ENCODE results near the gene BICRAL. TPM values are rescaled to one million over a fixed set of nuclear protein-coding genes. Genes with fewer than 3 reads are reported as not detected.
"Not testable (repeated sequence)": the region's sequence is repeated elsewhere in the genome, so short reads cannot be mapped to it uniquely, and the experiment has no call there.

BICRAL gene
- total and polyA plus RNA-seq, 2 donors, result 6.4 to 6.7 TPM

DNA sequence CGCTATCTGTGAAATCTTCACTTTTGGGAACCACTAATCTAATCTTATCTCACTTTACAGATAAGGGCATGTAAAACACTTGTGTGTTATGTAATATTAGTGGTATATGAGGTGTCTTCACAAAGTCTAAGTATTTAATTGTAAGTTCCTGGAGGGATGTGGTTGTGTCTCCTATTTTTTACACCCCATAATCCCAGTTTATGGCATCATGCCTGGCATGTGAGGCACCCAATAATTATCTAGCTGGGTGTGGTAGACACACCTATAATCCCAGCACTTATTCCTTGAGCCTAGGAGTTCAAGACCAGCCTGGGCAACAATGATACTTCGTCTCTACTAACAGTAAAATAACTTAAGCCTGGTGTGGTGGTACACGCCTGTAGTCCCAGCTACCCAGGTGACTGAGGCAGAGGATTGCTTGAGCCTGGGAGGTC is 19.4 kb upstream of the BICRAL start:
- Histone ChIP-seq H3K9me3 (ENCODE audit: control insufficient read depth in 2 of 2, insufficient read depth in 1 of 2, low read length in 1 of 2) (no peaks in the 10 kb centered on the region), H3K27me3 (ENCODE audit: control insufficient read depth in 2 of 2, insufficient read depth in 1 of 2, low read length in 1 of 2) (no peaks in the 10 kb centered on the region), H3K4me3 (ENCODE audit: low read length in 2 of 2) (no peak overlapping the region), H3K27ac (ENCODE audit: low read depth in 1 of 2, low read length in 1 of 2) (no peak overlapping the region), H3K36me3 (ENCODE audit: control insufficient read depth in 2 of 2, insufficient read depth in 2 of 2, low read length in 1 of 2) (no peaks in the 10 kb centered on the region), H3K4me1 (ENCODE audit: control insufficient read depth in 2 of 2, insufficient read depth in 2 of 2, low read length in 2 of 2) (peaks cover 0 to 3% of the 10 kb centered on the region in 2 donors)
- 98% methylated on average over 3 of the region's 3 CpGs for WGBS
- DNase-seq (ENCODE audit: low read depth in 6 of 9, low spot score in 9 of 9), result no peak

DNA sequence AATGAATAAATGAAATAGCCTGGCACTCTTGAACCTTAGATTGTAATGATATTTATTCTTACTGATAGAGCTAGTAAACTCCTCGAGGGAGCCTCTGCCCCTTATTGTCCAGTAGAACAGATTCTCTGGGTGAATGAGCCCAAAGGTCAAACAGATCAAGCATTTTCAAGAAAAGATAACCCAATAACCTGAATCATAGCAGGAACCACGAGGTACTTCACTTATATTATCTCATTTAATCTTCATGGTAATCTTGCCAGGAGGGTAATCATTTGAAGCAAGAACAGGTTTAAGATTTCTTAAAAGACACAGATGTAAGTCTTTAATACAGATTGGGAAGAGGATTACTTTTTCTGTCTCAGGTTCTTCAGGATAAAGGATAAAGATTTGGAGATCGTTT is 18.9 kb upstream of the BICRAL start:
- H3K9me3 ChIP-seq (ENCODE audit: control insufficient read depth in 2 of 2, insufficient read depth in 1 of 2, low read length in 1 of 2), result no peaks in the 10 kb centered on the region
- WGBS, result 95% methylated on average over 3 of the region's 3 CpGs
- no peaks in the 10 kb centered on the region for H3K36me3 ChIP-seq (ENCODE audit: control insufficient read depth in 2 of 2, insufficient read depth in 2 of 2, low read length in 1 of 2)
- no peak for DNase-seq (ENCODE audit: low read depth in 6 of 9, low spot score in 9 of 9)
- H3K27me3 ChIP-seq (ENCODE audit: control insufficient read depth in 2 of 2, insufficient read depth in 1 of 2, low read length in 1 of 2), result no peaks in the 10 kb centered on the region
- no peak overlapping the region for H3K27ac ChIP-seq (ENCODE audit: low read depth in 1 of 2, low read length in 1 of 2)
- H3K4me3 ChIP-seq (ENCODE audit: low read length in 2 of 2), result no peak overlapping the region
- H3K4me1 ChIP-seq (ENCODE audit: control insufficient read depth in 2 of 2, insufficient read depth in 2 of 2, low read length in 2 of 2), result peaks cover 0 to under 1% of the 10 kb centered on the region in 2 donors

DNA sequence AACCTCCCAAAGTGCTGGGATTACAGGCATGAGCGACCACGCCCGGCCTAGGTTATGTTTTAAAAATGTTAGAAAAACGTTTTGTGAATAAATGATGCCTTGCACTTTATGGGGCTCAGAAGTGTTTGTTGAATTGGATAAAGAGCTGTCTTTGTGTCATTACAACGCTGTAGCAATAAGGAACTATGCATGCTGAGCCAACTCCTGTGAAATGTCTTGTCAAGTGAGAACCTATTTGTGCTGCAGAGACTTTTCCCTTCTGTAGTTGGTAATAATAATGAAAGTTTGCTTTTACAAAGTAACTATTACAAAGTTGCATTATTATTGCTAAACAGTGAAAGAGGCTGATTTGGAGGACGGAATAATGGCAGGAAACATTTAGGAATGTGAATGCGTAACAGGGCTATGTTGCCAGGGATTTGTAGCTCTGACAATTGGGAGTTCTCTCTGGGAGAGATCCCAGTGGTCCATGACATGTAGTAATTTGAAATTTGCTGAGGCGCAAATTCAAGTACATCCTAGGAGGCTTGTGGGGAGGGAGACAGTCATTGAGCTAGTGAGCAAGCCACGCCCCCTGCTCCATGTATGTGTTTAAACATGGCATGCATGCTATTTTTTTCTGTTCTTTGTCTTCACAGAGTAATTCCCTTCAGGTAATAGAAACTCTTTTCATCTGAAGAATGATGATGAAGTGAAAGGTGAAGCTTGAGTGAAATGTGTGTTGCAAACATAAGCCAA is 16.8 kb upstream of the BICRAL start:
- no peak for DNase-seq (ENCODE audit: low read depth in 6 of 9, low spot score in 9 of 9)
- 93% methylated on average over 9 of the region's 9 CpGs for WGBS
- Histone ChIP-seq H3K4me3 (ENCODE audit: low read length in 2 of 2) (no peak overlapping the region), H3K36me3 (ENCODE audit: control insufficient read depth in 2 of 2, insufficient read depth in 2 of 2, low read length in 1 of 2) (no peaks in the 10 kb centered on the region), H3K4me1 (ENCODE audit: control insufficient read depth in 2 of 2, insufficient read depth in 2 of 2, low read length in 2 of 2) (peaks cover 0 to 4% of the 10 kb centered on the region in 2 donors), H3K9me3 (ENCODE audit: control insufficient read depth in 2 of 2, insufficient read depth in 1 of 2, low read length in 1 of 2) (peaks cover 0 to 4% of the 10 kb centered on the region in 2 donors), H3K27me3 (ENCODE audit: control insufficient read depth in 2 of 2, insufficient read depth in 1 of 2, low read length in 1 of 2) (peaks cover 0 to 6% of the 10 kb centered on the region in 2 donors), H3K27ac (ENCODE audit: low read depth in 1 of 2, low read length in 1 of 2) (no peak overlapping the region)

DNA sequence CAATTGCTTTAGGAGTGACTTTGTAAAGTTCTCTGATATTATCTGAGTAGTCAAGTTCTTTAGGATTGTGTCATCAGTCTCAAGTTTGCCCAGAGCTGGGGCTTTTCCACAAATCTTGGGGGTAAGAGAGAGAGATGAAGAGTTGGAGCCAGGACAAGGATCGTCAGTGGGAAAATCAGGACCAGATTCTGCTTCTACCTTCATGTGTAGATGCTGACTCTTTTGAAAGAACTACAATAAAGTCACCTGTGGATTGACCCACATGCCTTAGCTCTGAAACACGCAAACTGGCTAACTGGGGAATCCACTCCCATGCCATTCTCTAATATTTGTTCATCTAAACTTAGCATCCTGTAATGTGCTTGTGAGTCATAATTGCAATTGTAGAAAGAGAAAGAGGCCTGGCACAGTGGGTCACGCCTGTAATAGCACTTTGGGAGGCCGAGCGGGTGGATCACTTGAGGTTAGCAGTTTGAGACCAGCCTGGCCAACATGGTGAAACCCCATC is 15.6 kb upstream of the BICRAL start:
- no peaks in the 10 kb centered on the region for H3K36me3 ChIP-seq (ENCODE audit: control insufficient read depth in 2 of 2, insufficient read depth in 2 of 2, low read length in 1 of 2)
- H3K4me1 ChIP-seq (ENCODE audit: control insufficient read depth in 2 of 2, insufficient read depth in 2 of 2, low read length in 2 of 2), result peaks cover 6 to 14% of the 10 kb centered on the region in 2 donors
- WGBS, result 99% methylated on average over 5 of the region's 5 CpGs
- H3K4me3 ChIP-seq (ENCODE audit: low read length in 2 of 2), result no peak overlapping the region
- H3K27me3 ChIP-seq (ENCODE audit: control insufficient read depth in 2 of 2, insufficient read depth in 1 of 2, low read length in 1 of 2), result peaks cover 0 to 6% of the 10 kb centered on the region in 2 donors
- H3K9me3 ChIP-seq (ENCODE audit: control insufficient read depth in 2 of 2, insufficient read depth in 1 of 2, low read length in 1 of 2), result peaks cover 0 to 8% of the 10 kb centered on the region in 2 donors
- no peak overlapping the region for H3K27ac ChIP-seq (ENCODE audit: low read depth in 1 of 2, low read length in 1 of 2)
- no peak for DNase-seq (ENCODE audit: low read depth in 6 of 9, low spot score in 9 of 9)

DNA sequence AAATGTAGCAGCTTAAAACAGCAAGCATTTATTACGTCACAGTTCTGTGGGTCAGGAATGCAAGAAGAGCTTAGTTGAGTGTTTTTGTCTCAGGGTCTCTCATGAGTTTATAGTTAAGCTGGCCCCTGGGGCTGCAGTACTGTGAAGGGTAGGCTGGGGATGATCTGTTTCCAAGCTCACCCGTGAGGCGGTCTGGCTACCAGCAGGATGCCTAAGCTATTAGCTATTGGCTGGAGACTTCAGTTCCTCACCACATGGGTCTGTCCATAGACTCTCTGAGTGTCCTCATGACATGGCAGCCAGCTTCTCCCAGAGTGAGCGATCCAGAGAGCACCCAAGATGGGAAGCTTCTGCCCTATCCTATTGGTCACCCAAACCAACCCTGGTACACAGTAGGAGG is 12.8 kb upstream of the BICRAL start:
- Histone ChIP-seq H3K4me1 (ENCODE audit: control insufficient read depth in 2 of 2, insufficient read depth in 2 of 2, low read length in 2 of 2) (peaks cover 11 to 29% of the 10 kb centered on the region in 2 donors), H3K27me3 (ENCODE audit: control insufficient read depth in 2 of 2, insufficient read depth in 1 of 2, low read length in 1 of 2) (peaks cover 6 to 18% of the 10 kb centered on the region in 2 donors), H3K4me3 (ENCODE audit: low read length in 2 of 2) (no peak overlapping the region), H3K9me3 (ENCODE audit: control insufficient read depth in 2 of 2, insufficient read depth in 1 of 2, low read length in 1 of 2) (peaks cover 0 to 8% of the 10 kb centered on the region in 2 donors), H3K36me3 (ENCODE audit: control insufficient read depth in 2 of 2, insufficient read depth in 2 of 2, low read length in 1 of 2) (no peaks in the 10 kb centered on the region), H3K27ac (ENCODE audit: low read depth in 1 of 2, low read length in 1 of 2) (no peak overlapping the region)
- WGBS, result 97% methylated on average over 4 of the region's 4 CpGs
- DNase-seq (ENCODE audit: low read depth in 6 of 9, low spot score in 9 of 9), result no peak

DNA sequence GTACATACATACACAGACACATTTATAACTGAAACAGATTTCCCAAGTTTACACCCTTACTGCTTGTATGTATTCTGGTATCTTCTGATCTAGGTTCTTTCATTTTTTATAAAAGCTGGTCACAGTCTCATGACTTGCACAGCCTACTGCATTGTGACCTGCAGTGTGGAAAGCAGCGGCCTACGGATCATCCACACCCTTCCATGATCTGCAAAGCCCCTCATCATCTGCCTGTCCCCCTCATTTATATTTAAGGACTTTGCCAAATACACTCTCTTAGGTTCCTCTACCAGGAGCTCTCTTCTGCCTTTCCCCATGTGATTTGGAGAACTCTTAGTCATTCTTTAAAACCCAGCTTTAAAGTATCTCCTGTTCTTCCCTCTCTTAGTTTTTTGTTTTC is 12.0 kb upstream of the BICRAL start:
- H3K4me1 ChIP-seq (ENCODE audit: control insufficient read depth in 2 of 2, insufficient read depth in 2 of 2, low read length in 2 of 2), result peaks cover 12 to 32% of the 10 kb centered on the region in 2 donors
- no peak overlapping the region for H3K4me3 ChIP-seq (ENCODE audit: low read length in 2 of 2)
- H3K27ac ChIP-seq (ENCODE audit: low read depth in 1 of 2, low read length in 1 of 2), result no peak overlapping the region
- no peaks in the 10 kb centered on the region for H3K36me3 ChIP-seq (ENCODE audit: control insufficient read depth in 2 of 2, insufficient read depth in 2 of 2, low read length in 1 of 2)
- 97% methylated on average over 2 of the region's 2 CpGs for WGBS
- peaks cover 6 to 18% of the 10 kb centered on the region in 2 donors for H3K27me3 ChIP-seq (ENCODE audit: control insufficient read depth in 2 of 2, insufficient read depth in 1 of 2, low read length in 1 of 2)
- peaks cover 0 to 8% of the 10 kb centered on the region in 2 donors for H3K9me3 ChIP-seq (ENCODE audit: control insufficient read depth in 2 of 2, insufficient read depth in 1 of 2, low read length in 1 of 2)
- no peak for DNase-seq (ENCODE audit: low read depth in 6 of 9, low spot score in 9 of 9)

DNA sequence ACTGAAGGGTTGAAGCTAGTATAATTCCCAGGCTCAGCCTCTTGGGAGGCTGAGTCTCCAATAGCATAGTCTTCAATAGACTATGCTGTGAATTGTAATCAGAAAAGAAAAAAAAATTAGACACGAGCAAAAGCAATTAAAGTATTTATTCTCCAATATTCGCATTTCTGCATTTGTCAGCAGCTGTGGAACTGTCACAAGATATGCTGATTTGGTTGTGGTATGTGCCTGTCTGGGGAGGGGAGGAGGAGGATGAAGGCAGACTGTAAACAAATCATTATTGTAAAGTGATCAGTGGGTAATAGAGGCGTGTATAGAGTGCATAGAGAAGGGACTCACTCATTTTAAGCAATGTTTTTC is 10.1 kb upstream of the BICRAL start:
- Histone ChIP-seq H3K4me3 (ENCODE audit: low read length in 2 of 2) (peak overlapping the region in 1 of 2 donors; percentile 39), H3K9me3 (ENCODE audit: control insufficient read depth in 2 of 2, insufficient read depth in 1 of 2, low read length in 1 of 2) (peaks cover 0 to 8% of the 10 kb centered on the region in 2 donors)
- 48% methylated on average over 3 of the region's 3 CpGs for WGBS

DNA sequence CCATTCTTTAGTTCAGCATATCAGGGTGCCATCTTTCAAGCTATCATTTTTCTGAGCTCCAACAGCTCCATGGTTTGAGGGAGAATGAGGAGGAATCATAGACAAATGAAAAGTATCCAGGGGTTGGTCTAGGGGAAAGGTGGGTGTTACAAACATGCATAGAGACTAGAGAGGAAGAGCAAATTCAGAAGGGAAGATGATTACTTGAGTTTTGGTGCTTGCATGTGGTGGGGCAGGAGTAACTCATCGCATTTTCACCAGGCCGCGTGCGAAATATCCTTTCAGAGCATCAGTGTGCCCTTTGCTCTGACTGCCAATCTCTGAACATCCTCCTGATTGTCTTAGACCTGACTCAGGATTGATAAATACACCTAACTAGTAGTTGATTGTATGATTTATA is 7.7 kb upstream of the BICRAL start:
- Histone ChIP-seq H3K27me3 (ENCODE audit: control insufficient read depth in 2 of 2, insufficient read depth in 1 of 2, low read length in 1 of 2) (peaks cover 6 to 15% of the 10 kb centered on the region in 2 donors), H3K4me3 (ENCODE audit: low read length in 2 of 2) (no peak overlapping the region), H3K4me1 (ENCODE audit: control insufficient read depth in 2 of 2, insufficient read depth in 2 of 2, low read length in 2 of 2) (peaks cover 12 to 37% of the 10 kb centered on the region in 2 donors), H3K36me3 (ENCODE audit: control insufficient read depth in 2 of 2, insufficient read depth in 2 of 2, low read length in 1 of 2) (no peaks in the 10 kb centered on the region), H3K27ac (ENCODE audit: low read depth in 1 of 2, low read length in 1 of 2) (peak overlapping the region in 1 of 2 donors; percentile 25), H3K9me3 (ENCODE audit: control insufficient read depth in 2 of 2, insufficient read depth in 1 of 2, low read length in 1 of 2) (peaks cover 0 to 5% of the 10 kb centered on the region in 2 donors)
- WGBS, result 90% methylated on average over 4 of the region's 4 CpGs
- no peak for DNase-seq (ENCODE audit: low read depth in 6 of 9, low spot score in 9 of 9)

More for the DNA sequence above, 10.1 kb upstream of the BICRAL start:
- Histone ChIP-seq H3K4me1 (ENCODE audit: control insufficient read depth in 2 of 2, insufficient read depth in 2 of 2, low read length in 2 of 2) (peaks cover 12 to 39% of the 10 kb centered on the region in 2 donors), H3K27ac (ENCODE audit: low read depth in 1 of 2, low read length in 1 of 2) (peak overlapping the region; percentile 52 to 90), H3K27me3 (ENCODE audit: control insufficient read depth in 2 of 2, insufficient read depth in 1 of 2, low read length in 1 of 2) (peaks cover 6 to 18% of the 10 kb centered on the region in 2 donors), H3K36me3 (ENCODE audit: control insufficient read depth in 2 of 2, insufficient read depth in 2 of 2, low read length in 1 of 2) (no peaks in the 10 kb centered on the region)
- no peak for DNase-seq (ENCODE audit: low read depth in 6 of 9, low spot score in 9 of 9)

DNA sequence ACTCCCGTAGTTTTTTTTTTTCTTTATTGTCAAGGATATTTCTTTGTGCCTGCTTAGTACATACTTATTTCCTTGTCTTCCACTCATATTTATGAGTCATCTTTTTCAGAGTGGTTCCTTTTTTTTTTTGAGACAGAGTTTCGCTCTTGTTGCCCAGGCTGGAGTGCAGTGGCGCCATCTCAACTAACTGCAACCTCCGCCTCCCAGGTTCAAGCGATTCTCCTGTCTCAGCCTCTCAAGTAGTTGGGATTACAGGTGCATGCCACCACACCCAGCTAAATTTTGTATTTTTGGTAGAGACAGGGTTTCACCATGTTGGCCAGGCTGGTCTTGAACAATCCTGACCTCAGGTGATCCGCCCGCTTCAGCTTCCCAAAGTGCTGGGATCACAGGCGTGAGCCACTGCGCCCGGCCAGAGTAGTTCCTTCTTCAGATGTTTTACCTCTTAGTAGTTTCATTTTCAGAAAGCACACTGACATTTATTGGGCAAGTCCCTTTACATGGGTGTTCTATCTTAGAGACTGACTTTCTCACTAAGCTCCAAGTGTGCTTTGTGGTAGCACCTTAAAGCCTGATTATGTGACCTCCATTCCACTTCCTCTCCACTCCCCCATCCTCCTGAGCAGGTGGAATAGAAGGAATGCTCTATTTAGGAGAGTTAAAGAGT is 6.9 kb upstream of the BICRAL start:
- peak overlapping the region; percentile 64 to 69 for H3K27ac ChIP-seq (ENCODE audit: low read depth in 1 of 2, low read length in 1 of 2)
- WGBS, result 57% methylated on average over 10 of the region's 10 CpGs
- H3K4me3 ChIP-seq (ENCODE audit: low read length in 2 of 2); H3K9me3 ChIP-seq (ENCODE audit: control insufficient read depth in 2 of 2, insufficient read depth in 1 of 2, low read length in 1 of 2); H3K36me3 ChIP-seq (ENCODE audit: control insufficient read depth in 2 of 2, insufficient read depth in 2 of 2, low read length in 1 of 2): not testable (repeated sequence)
- peaks cover 12 to 37% of the 10 kb centered on the region in 2 donors for H3K4me1 ChIP-seq (ENCODE audit: control insufficient read depth in 2 of 2, insufficient read depth in 2 of 2, low read length in 2 of 2)
- peaks cover 6 to 12% of the 10 kb centered on the region in 2 donors for H3K27me3 ChIP-seq (ENCODE audit: control insufficient read depth in 2 of 2, insufficient read depth in 1 of 2, low read length in 1 of 2)
- peak in 1 of 9 donors; percentile 56 for DNase-seq (ENCODE audit: low read depth in 6 of 9, low spot score in 9 of 9)
